SJSA1 (cell line): ENCODE measurements around the gene FKBP4. TPM values are rescaled to one million over a fixed set of nuclear protein-coding genes. Genes with fewer than 3 reads are reported as not detected.

ENCODE experiments used
- DNase-seq, 2 experiments: peaks; one replicate each; pipeline ENCODE4 v3.0.0-alpha.2; 2015 to 2020; ENCODE audit warnings: low spot score in 2 of 2, low read depth in 1 of 2
- H3K27ac ChIP-seq: fragments of 250-450 bp; sonication (Bioruptor Pico); 2 replicates; pipeline ENCODE4 v1.5.1; 2020; ENCODE audit warnings: mild to moderate bottlenecking, moderate library complexity
- H3K27me3 ChIP-seq: fragments of 250-450 bp; sonication (Bioruptor Pico); replicated peaks from 2 replicates; pipeline ENCODE4 v1.5.1; 2020; ENCODE audit warnings: mild to moderate bottlenecking, moderate library complexity
- H3K36me3 ChIP-seq: fragments of 250-450 bp; sonication (Bioruptor Pico); 2 replicates; pipeline ENCODE4 v1.5.1; 2020; ENCODE audit warnings: mild to moderate bottlenecking
- H3K4me1 ChIP-seq: fragments of 250-450 bp; sonication (Bioruptor Pico); replicated peaks from 2 replicates; pipeline ENCODE4 v1.6.1; 2021; ENCODE audit warnings: mild to moderate bottlenecking
- H3K4me3 ChIP-seq: fragments of 250-450 bp; sonication (Bioruptor Pico); 2 replicates; pipeline ENCODE4 v1.5.1; 2020; ENCODE audit warnings: mild to moderate bottlenecking
- H3K9me3 ChIP-seq: fragments of 250-450 bp; sonication (Bioruptor Pico); replicated peaks from 2 replicates; pipeline ENCODE4 v1.5.1; 2020; ENCODE audit warnings: mild to moderate bottlenecking
- total RNA-seq: library from RNA; depleted of rRNA; stranded (reverse); fragments of >200 nt; shearing (Covaris generic); gene quantifications from 2 replicates; pipeline ENCODE4 v1.2.3, GENCODE V29; 2014; rRNA removed

The FKBP4 gene
- 81.8 and 91.1 TPM in 2 replicates for total RNA-seq

- peaks cover 27% of the 10 kb centered on the region for H3K4me1 ChIP-seq
- H3K27ac ChIP-seq: peak within 1 kb of the TSS; percentile 52; the same call in 1 of the 2 replicates
- peak; percentile 70 to 87 for DNase-seq
- H3K36me3 ChIP-seq: peaks cover 47% of the 10 kb centered on the region
- no peaks in the 10 kb centered on the region; the same call in 1 of the 2 replicates for H3K27me3 ChIP-seq
- H3K4me3 ChIP-seq: peak within 1 kb of the TSS; percentile 99
- peaks cover 6% of the 10 kb centered on the region; the same call in 1 of the 2 replicates for H3K9me3 ChIP-seq
Observed at GRCh38 chr12:2794736-2795289, at the start of gene FKBP4. TSS of gene FKBP4 (plus strand) at chr12:2794970. CDS start at chr12:2795140, 170 bp downstream.

- Histone ChIP-seq H3K27ac (no peak overlapping the region), H3K4me1 (no peaks in the 10 kb centered on the region), H3K27me3 (peaks cover 24% of the 10 kb centered on the region), H3K4me3 (no peak overlapping the region), H3K9me3 (no peaks in the 10 kb centered on the region), H3K36me3 (no peaks in the 10 kb centered on the region)
- peak in 1 of 2 experiments; percentile 13 for DNase-seq
Observed at GRCh38 chr12:2745655-2746054, 49.1 kb upstream of the FKBP4 start.

GRCh38 chr12:2749580-2749979, 45.2 kb upstream of the FKBP4 start:
- H3K27ac ChIP-seq: no peak overlapping the region
- H3K9me3 ChIP-seq: peaks cover 6% of the 10 kb centered on the region; the same call in 1 of the 2 replicates
- peak in 1 of 2 experiments; percentile 28 for DNase-seq
- no peaks in the 10 kb centered on the region for H3K36me3 ChIP-seq
- H3K27me3 ChIP-seq: peaks cover 16% of the 10 kb centered on the region
- no peak overlapping the region for H3K4me3 ChIP-seq
- no peaks in the 10 kb centered on the region for H3K4me1 ChIP-seq

- H3K27me3 ChIP-seq: peaks cover 16% of the 10 kb centered on the region; the same call in 1 of the 2 replicates
- no peaks in the 10 kb centered on the region for H3K36me3 ChIP-seq
Observed at GRCh38 chr12:2750185-2750584, 44.6 kb upstream of the FKBP4 start.

GRCh38 chr12:2751230-2751629, 43.5 kb upstream of the FKBP4 start:
- Histone ChIP-seq H3K4me1 (no peaks in the 10 kb centered on the region), H3K27ac (no peak overlapping the region), H3K36me3 (no peaks in the 10 kb centered on the region), H3K4me3 (no peak overlapping the region), H3K27me3 (peaks cover 16% of the 10 kb centered on the region; the same call in 1 of the 2 replicates), H3K9me3 (peaks cover 6% of the 10 kb centered on the region; the same call in 1 of the 2 replicates)
- DNase-seq: peak in 1 of 2 experiments; percentile 11

More at GRCh38 chr12:2750185-2750584, 44.6 kb upstream of the FKBP4 start:
- H3K4me3 ChIP-seq: no peak overlapping the region
- peak in 1 of 2 experiments; percentile 24 for DNase-seq
- H3K27ac ChIP-seq: no peak overlapping the region
- H3K9me3 ChIP-seq: peaks cover 6% of the 10 kb centered on the region; the same call in 1 of the 2 replicates
- no peaks in the 10 kb centered on the region for H3K4me1 ChIP-seq

GRCh38 chr12:2751686-2752085, 43.1 kb upstream of the FKBP4 start:
- peak in 1 of 2 experiments; percentile 16 for DNase-seq
- Histone ChIP-seq H3K36me3 (no peaks in the 10 kb centered on the region), H3K9me3 (peaks cover 6% of the 10 kb centered on the region; the same call in 1 of the 2 replicates), H3K4me3 (no peak overlapping the region), H3K27me3 (peaks cover 16% of the 10 kb centered on the region; the same call in 1 of the 2 replicates), H3K27ac (no peak overlapping the region), H3K4me1 (no peaks in the 10 kb centered on the region)

- H3K9me3 ChIP-seq: peaks cover 6% of the 10 kb centered on the region; the same call in 1 of the 2 replicates
Observed at GRCh38 chr12:2752676-2753371, 41.9 kb upstream of the FKBP4 start.

GRCh38 chr12:2753536-2753935, 41.2 kb upstream of the FKBP4 start:
- H3K4me1 ChIP-seq: no peaks in the 10 kb centered on the region
- H3K36me3 ChIP-seq: no peaks in the 10 kb centered on the region
- peaks cover 6% of the 10 kb centered on the region; the same call in 1 of the 2 replicates for H3K9me3 ChIP-seq
- no peak overlapping the region for H3K4me3 ChIP-seq
- DNase-seq: peak in 1 of 2 experiments; percentile 21
- H3K27me3 ChIP-seq: peaks cover 24% of the 10 kb centered on the region
- no peak overlapping the region for H3K27ac ChIP-seq

More at GRCh38 chr12:2752676-2753371, 41.9 kb upstream of the FKBP4 start:
- no peaks in the 10 kb centered on the region for H3K4me1 ChIP-seq
- DNase-seq: peak; percentile 74 to 89
- H3K27ac ChIP-seq: no peak overlapping the region
- no peak overlapping the region for H3K4me3 ChIP-seq
- no peaks in the 10 kb centered on the region for H3K36me3 ChIP-seq
- H3K27me3 ChIP-seq: peaks cover 19% of the 10 kb centered on the region

- H3K27me3 ChIP-seq: peaks cover 29% of the 10 kb centered on the region
- no peak overlapping the region for H3K27ac ChIP-seq
- no peak for DNase-seq
- no peaks in the 10 kb centered on the region for H3K4me1 ChIP-seq
- peaks cover 6% of the 10 kb centered on the region; the same call in 1 of the 2 replicates for H3K9me3 ChIP-seq
- H3K4me3 ChIP-seq: no peak overlapping the region
- no peaks in the 10 kb centered on the region for H3K36me3 ChIP-seq
Observed at GRCh38 chr12:2754208-2754607, 40.6 kb upstream of the FKBP4 start.

- no peak overlapping the region for H3K27ac ChIP-seq
- H3K4me3 ChIP-seq: no peak overlapping the region
- no peaks in the 10 kb centered on the region for H3K4me1 ChIP-seq
- peaks cover 6% of the 10 kb centered on the region; the same call in 1 of the 2 replicates for H3K9me3 ChIP-seq
- H3K36me3 ChIP-seq: no peaks in the 10 kb centered on the region
- peaks cover 32% of the 10 kb centered on the region for H3K27me3 ChIP-seq
- peak in 1 of 2 experiments; percentile 19 for DNase-seq
Observed at GRCh38 chr12:2756756-2757155, 38.0 kb upstream of the FKBP4 start.

- no peak for DNase-seq
- Histone ChIP-seq H3K27me3 (peaks cover 42% of the 10 kb centered on the region), H3K36me3 (no peaks in the 10 kb centered on the region), H3K4me3 (no peak overlapping the region), H3K9me3 (no peaks in the 10 kb centered on the region), H3K27ac (no peak overlapping the region), H3K4me1 (no peaks in the 10 kb centered on the region)
Observed at GRCh38 chr12:2759733-2760132, 35.0 kb upstream of the FKBP4 start.

- DNase-seq: no peak
- Histone ChIP-seq H3K27ac (no peak overlapping the region), H3K27me3 (peaks cover 33% of the 10 kb centered on the region), H3K9me3 (no peaks in the 10 kb centered on the region), H3K4me3 (no peak overlapping the region), H3K36me3 (no peaks in the 10 kb centered on the region), H3K4me1 (no peaks in the 10 kb centered on the region)
Observed at GRCh38 chr12:2764398-2764797, 30.4 kb upstream of the FKBP4 start.

- H3K27me3 ChIP-seq: peaks cover 31% of the 10 kb centered on the region
- H3K36me3 ChIP-seq: no peaks in the 10 kb centered on the region
- H3K27ac ChIP-seq: no peak overlapping the region
- H3K4me1 ChIP-seq: no peaks in the 10 kb centered on the region
- DNase-seq: no peak
- no peak overlapping the region for H3K4me3 ChIP-seq
- no peaks in the 10 kb centered on the region for H3K9me3 ChIP-seq
Observed at GRCh38 chr12:2765052-2765451, 29.7 kb upstream of the FKBP4 start.

GRCh38 chr12:2765608-2766007, 29.2 kb upstream of the FKBP4 start:
- Histone ChIP-seq H3K4me1 (no peaks in the 10 kb centered on the region), H3K9me3 (no peaks in the 10 kb centered on the region), H3K27me3 (peaks cover 31% of the 10 kb centered on the region), H3K4me3 (no peak overlapping the region), H3K27ac (no peak overlapping the region), H3K36me3 (no peaks in the 10 kb centered on the region)
- no peak for DNase-seq
